ENCODE data around the gene PTBP3.
A peak's percentile ranks its signal among the peaks of the same experiment; 100 is the strongest.

PTBP3 gene

GRCh38 chr9:112332977-112333638 is at the start of gene PTBP3:
PTBP3 (minus strand) TSS chr9:112333619; CDS start chr9:112297865, 35,754 bp downstream.
- Histone ChIP-seq H3K4me3 (replicated peaks; ENCODE audit: low read depth, low read length) (peak within 1 kb of the TSS; percentile 88), H3K27me3 (replicated peaks; ENCODE audit: control insufficient read depth, insufficient read depth, low read length) (no peaks in the 10 kb centered on the region), H3K36me3 (ENCODE audit: control insufficient read depth, insufficient read depth, low read length) (no peaks in the 10 kb centered on the region)
- DNase-seq (ENCODE audit: extremely low read depth, insufficient read length): peak; percentile 93
- no peak for TF ChIP-seq CTCF (IDR thresholded peaks at IDR 0.05; ENCODE audit: insufficient read depth, low read length, poor library complexity, severe bottlenecking)

- no peak for DNase-seq (ENCODE audit: extremely low read depth, insufficient read length)
- Histone ChIP-seq H3K4me3 (replicated peaks; ENCODE audit: low read depth, low read length) (no peak overlapping the region), H3K36me3 (ENCODE audit: control insufficient read depth, insufficient read depth, low read length) (no peaks in the 10 kb centered on the region), H3K27me3 (replicated peaks; ENCODE audit: control insufficient read depth, insufficient read depth, low read length) (no peaks in the 10 kb centered on the region)
- no peak for TF ChIP-seq CTCF (IDR thresholded peaks at IDR 0.05; ENCODE audit: insufficient read depth, low read length, poor library complexity, severe bottlenecking)
These were observed 49.3 kb upstream of the PTBP3 start for GRCh38 chr9:112382501-112383364.

GRCh38 chr9:112382066-112382465 is 48.6 kb upstream of the PTBP3 start:
- no peak for TF ChIP-seq CTCF (IDR thresholded peaks at IDR 0.05; ENCODE audit: insufficient read depth, low read length, poor library complexity, severe bottlenecking)
- Histone ChIP-seq H3K27me3 (replicated peaks; ENCODE audit: control insufficient read depth, insufficient read depth, low read length) (no peaks in the 10 kb centered on the region), H3K36me3 (ENCODE audit: control insufficient read depth, insufficient read depth, low read length) (no peaks in the 10 kb centered on the region), H3K4me3 (replicated peaks; ENCODE audit: low read depth, low read length) (no peak overlapping the region)
- no peak for DNase-seq (ENCODE audit: extremely low read depth, insufficient read length)

- TF ChIP-seq CTCF (IDR thresholded peaks at IDR 0.05; ENCODE audit: insufficient read depth, low read length, poor library complexity, severe bottlenecking): no peak
These were observed 47.4 kb upstream of the PTBP3 start for GRCh38 chr9:112380825-112381221.

GRCh38 chr9:112380102-112380824 is 46.8 kb upstream of the PTBP3 start, which contains the start of gene HSDL2:
HSDL2 (plus strand) TSS chr9:112380108; CDS start chr9:112380164, 56 bp downstream.
- Histone ChIP-seq H3K36me3 (ENCODE audit: control insufficient read depth, insufficient read depth, low read length) (no peaks in the 10 kb centered on the region), H3K27me3 (replicated peaks; ENCODE audit: control insufficient read depth, insufficient read depth, low read length) (no peaks in the 10 kb centered on the region), H3K4me3 (replicated peaks; ENCODE audit: low read depth, low read length) (peak within 1 kb of the TSS; percentile 96)
- TF ChIP-seq CTCF (IDR thresholded peaks at IDR 0.05; ENCODE audit: insufficient read depth, low read length, poor library complexity, severe bottlenecking): no peak
- DNase-seq (ENCODE audit: extremely low read depth, insufficient read length): no peak

More at GRCh38 chr9:112380825-112381221, 47.4 kb upstream of the PTBP3 start:
- H3K4me3 ChIP-seq (replicated peaks; ENCODE audit: low read depth, low read length): peak overlapping the region; percentile 96
- H3K27me3 ChIP-seq (replicated peaks; ENCODE audit: control insufficient read depth, insufficient read depth, low read length): no peaks in the 10 kb centered on the region
- DNase-seq (ENCODE audit: extremely low read depth, insufficient read length): peak; percentile 45
- H3K36me3 ChIP-seq (ENCODE audit: control insufficient read depth, insufficient read depth, low read length): no peaks in the 10 kb centered on the region

Data from GM06990 (cell line).